Transverse colon (tissue), 3 donors: ENCODE data around the gene BCO1.

Experiments used
- POLR2A ChIP-seq: fragments of 450-650 bp; IDR thresholded peaks from one replicate; pipeline ENCODE4 v1.6.1; 2016; ENCODE audit warnings: antibody characterized with exemption, mild to moderate bottlenecking, moderate library complexity
- TF ChIP-seq, protein P1 (sequence below), 5 experiments: fragments of 200-600 bp in 3 of 5; fragments of 450-650 bp in 2 of 5; sonication (generic) in 3 of 5; IDR thresholded peaks; 1 replicate in 2 of 5; 2 replicates in 3 of 5; pipeline ENCODE4 v1.5.1; 2016 to 2017; ENCODE audit warnings: antibody characterized with exemption in 5 of 5, inconsistent platforms in 3 of 5, mild to moderate bottlenecking in 2 of 5, moderate library complexity in 1 of 5

DNA sequence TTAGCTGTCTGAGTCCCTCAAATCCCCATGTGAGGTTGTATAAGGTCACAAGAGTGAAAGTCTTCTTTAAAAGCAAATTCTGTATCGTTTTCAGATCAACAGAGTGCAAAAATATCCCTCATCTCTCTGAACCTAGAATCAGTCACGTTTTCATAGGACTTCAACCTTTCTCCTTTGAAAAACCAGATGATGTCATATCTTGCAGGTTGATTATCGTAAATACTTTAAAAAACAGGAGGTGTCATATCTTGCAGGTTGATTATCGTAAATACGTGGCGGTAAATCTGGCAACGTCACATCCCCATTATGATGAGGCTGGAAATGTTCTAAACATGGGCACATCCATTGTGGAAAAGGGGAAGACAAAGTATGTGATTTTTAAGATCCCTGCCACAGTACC, 25.9 kb downstream of the BCO1 start:
- TF ChIP-seq, protein P1, sequence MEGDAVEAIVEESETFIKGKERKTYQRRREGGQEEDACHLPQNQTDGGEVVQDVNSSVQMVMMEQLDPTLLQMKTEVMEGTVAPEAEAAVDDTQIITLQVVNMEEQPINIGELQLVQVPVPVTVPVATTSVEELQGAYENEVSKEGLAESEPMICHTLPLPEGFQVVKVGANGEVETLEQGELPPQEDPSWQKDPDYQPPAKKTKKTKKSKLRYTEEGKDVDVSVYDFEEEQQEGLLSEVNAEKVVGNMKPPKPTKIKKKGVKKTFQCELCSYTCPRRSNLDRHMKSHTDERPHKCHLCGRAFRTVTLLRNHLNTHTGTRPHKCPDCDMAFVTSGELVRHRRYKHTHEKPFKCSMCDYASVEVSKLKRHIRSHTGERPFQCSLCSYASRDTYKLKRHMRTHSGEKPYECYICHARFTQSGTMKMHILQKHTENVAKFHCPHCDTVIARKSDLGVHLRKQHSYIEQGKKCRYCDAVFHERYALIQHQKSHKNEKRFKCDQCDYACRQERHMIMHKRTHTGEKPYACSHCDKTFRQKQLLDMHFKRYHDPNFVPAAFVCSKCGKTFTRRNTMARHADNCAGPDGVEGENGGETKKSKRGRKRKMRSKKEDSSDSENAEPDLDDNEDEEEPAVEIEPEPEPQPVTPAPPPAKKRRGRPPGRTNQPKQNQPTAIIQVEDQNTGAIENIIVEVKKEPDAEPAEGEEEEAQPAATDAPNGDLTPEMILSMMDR (IDR thresholded peaks at IDR 0.05): no peak
- TF ChIP-seq POLR2A: no peak
